NT2/D1 (cell line): ENCODE measurements around the gene PLEKHJ1.

Source experiments
- DNase-seq: peaks from one replicate; pipeline ENCODE4 v3.0.0-alpha.2; 2011; ENCODE audit warnings: low read depth, low spot score
- H3K27me3 ChIP-seq: 2 replicates; pipeline ENCODE4 v1.6.0; 2011; ENCODE audit warnings: mild to moderate bottlenecking; ENCODE audit not compliant: insufficient read length, insufficient read depth
- H3K36me3 ChIP-seq: 2 replicates; pipeline ENCODE4 v1.6.1; 2011; ENCODE audit warnings: mild to moderate bottlenecking, low read length, mixed read lengths; ENCODE audit not compliant: insufficient read depth, insufficient read length
- H3K4me1 ChIP-seq: 2 replicates; pipeline ENCODE4 v1.5.1; 2011; ENCODE audit not compliant: insufficient read depth, insufficient read length
- H3K4me3 ChIP-seq: 2 replicates; pipeline ENCODE4 v1.5.1; 2011; ENCODE audit warnings: low read depth; ENCODE audit not compliant: insufficient read length
- H3K9ac ChIP-seq: 2 replicates; pipeline ENCODE4 v1.6.0; 2011; ENCODE audit warnings: low read depth; ENCODE audit not compliant: insufficient read length
- H3K9me3 ChIP-seq: 2 replicates; pipeline ENCODE4 v1.5.1; 2011; ENCODE audit warnings: mild to moderate bottlenecking, low read length; ENCODE audit not compliant: insufficient read depth
- SUZ12 ChIP-seq: IDR thresholded peaks from 2 replicates; pipeline ENCODE4 v1.6.1; 2011; ENCODE audit not compliant: insufficient read length, insufficient read depth; ENCODE audit errors: extremely low read depth
- YY1 ChIP-seq: IDR thresholded peaks from 2 replicates; pipeline ENCODE4 v1.6.1; 2011; ENCODE audit not compliant: insufficient read length, insufficient read depth
- ZNF274 ChIP-seq: IDR thresholded peaks from 2 replicates; pipeline ENCODE4 v1.6.1; 2011; ENCODE audit warnings: mild to moderate bottlenecking, low read depth, low read length

The PLEKHJ1 gene

DNA sequence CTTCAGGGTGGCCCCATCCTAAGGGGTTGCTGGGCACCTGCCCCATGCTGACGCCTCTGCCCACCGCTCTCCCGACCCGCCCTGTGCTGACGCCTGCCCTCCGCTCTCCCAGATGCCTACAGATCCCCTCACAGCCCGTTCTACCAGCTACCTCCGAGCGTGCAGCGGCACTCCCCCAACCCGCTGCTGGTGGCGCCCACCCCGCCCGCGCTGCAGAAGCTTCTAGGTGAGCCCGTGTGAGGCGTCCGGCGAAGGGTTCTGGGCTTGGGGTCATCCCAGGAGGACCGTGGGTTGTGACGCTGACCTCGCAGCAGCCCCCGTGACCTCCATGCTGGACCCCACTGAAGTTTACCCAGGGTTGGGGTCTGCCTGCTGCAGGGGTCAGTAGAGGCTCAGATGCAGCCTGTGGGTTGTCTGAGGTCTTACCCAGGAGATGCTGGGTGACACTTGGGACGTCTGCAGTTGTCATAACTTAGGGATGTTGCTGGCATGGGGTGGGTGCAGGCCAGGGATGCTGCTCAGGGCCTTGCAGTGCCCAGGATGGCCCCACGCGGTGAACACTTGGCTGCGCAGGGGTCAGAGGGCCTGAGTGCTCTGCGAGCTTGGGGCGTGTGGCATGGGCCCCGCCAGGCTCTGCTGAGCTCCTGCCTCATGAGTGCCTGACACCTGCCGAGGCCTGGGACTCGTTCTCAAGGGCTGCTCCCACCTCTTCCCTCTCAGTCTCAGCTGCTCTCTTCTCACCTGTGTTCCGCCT, 25.0 kb downstream of the PLEKHJ1 start:
- H3K9ac ChIP-seq, result no peak overlapping the region
- H3K4me1 ChIP-seq, result peaks cover 34% of the 10 kb centered on the region
- H3K36me3 ChIP-seq, result peaks cover 94% of the 10 kb centered on the region

DNA sequence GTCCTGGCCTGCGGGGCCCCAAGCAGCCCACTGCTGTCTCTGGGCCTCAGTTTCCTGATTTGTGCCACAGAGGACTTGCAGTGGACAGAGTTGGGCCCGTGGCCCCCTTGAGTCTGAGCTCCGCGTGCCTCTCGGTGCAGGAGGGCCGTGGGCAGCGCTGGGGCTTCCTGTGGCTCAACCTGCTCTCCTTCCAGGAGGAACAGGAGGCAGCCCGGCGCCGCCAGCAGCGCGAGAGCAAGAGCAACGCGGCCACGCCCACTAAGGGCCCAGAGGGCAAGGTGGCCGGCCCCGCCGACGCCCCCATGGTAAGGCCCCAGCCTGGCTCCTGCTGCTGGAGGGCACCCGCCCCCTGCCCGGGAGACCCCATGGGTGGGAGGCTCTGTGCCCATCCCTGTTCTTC, 25.9 kb downstream of the PLEKHJ1 start:
- H3K36me3 ChIP-seq, result peaks cover 84% of the 10 kb centered on the region
- H3K9ac ChIP-seq, result no peak overlapping the region
- TF ChIP-seq SUZ12, result no peak
- TF ChIP-seq YY1, result no peak
- no peak for DNase-seq
- peaks cover 33% of the 10 kb centered on the region for H3K4me1 ChIP-seq
- no peaks in the 10 kb centered on the region for H3K9me3 ChIP-seq
- H3K27me3 ChIP-seq, result no peaks in the 10 kb centered on the region
- H3K4me3 ChIP-seq, result no peak overlapping the region

More for the DNA sequence above, 25.0 kb downstream of the PLEKHJ1 start:
- Histone ChIP-seq H3K4me3 (no peak overlapping the region), H3K27me3 (no peaks in the 10 kb centered on the region), H3K9me3 (no peaks in the 10 kb centered on the region)
- TF ChIP-seq SUZ12 (no peak), YY1 (no peak), ZNF274 (no peak)
- no peak for DNase-seq

GRCh38 chr19:2209408-2209807, 26.7 kb downstream of the PLEKHJ1 start:
- no peak for DNase-seq
- H3K27me3 ChIP-seq, result no peaks in the 10 kb centered on the region
- no peaks in the 10 kb centered on the region for H3K9me3 ChIP-seq
- H3K4me1 ChIP-seq, result peaks cover 30% of the 10 kb centered on the region
- TF ChIP-seq SUZ12 (no peak), YY1 (no peak), ZNF274 (no peak)
- no peak overlapping the region for H3K9ac ChIP-seq
- H3K4me3 ChIP-seq, result no peak overlapping the region
- peaks cover 80% of the 10 kb centered on the region for H3K36me3 ChIP-seq

- DNase-seq, result no peak
- Histone ChIP-seq H3K9me3 (no peaks in the 10 kb centered on the region), H3K4me3 (no peak overlapping the region), H3K9ac (no peak overlapping the region), H3K4me1 (peaks cover 30% of the 10 kb centered on the region), H3K27me3 (no peaks in the 10 kb centered on the region), H3K36me3 (peaks cover 80% of the 10 kb centered on the region)
- TF ChIP-seq ZNF274 (no peak), SUZ12 (no peak), YY1 (no peak)
Measured at GRCh38 chr19:2208975-2209374, 27.2 kb downstream of the PLEKHJ1 start.

DNA sequence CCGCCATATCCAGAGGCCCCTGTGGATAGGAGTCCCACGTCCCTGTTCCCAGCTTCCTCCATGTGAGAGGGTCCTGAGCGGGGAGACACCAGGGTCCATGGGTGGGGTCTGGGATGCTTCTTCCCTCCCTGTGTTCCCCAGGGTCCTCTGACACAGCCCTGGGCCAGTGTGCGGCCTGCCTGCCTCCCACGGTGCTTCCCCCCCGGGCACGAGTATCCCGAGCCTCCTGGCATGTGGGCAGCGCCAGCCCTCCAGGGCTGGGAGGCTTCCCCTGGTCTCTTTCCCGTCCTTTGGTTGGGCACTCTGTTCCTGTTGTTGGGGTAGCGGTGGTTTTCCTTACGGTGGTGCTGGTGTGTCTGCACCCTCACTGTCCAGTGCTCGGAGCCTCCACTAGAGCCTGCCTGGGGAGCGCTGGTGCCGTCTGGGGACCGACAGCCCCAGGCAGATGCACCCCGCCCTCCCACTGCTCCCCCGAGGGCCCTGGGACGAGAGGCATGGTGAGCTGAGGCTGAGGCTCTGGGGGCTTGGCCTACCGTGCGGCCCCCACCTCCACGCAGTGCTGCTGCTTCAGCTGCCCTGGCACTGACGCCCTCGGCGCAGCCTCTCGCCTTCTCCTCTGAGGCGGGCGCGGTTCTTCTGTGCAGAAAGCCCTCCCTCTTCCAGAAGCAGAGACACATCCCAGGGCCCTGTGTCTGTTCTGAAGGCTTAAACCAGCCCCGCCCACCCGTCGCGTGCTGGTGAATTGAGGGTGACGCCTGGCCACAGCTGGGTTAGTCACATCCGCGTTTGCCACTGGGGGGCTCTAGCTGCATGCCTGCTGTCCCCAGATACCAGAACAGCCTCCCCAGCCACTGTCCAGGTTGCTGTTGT, 27.9 kb downstream of the PLEKHJ1 start:
- H3K4me1 ChIP-seq, result peaks cover 24% of the 10 kb centered on the region
- peak overlapping the region; percentile 46 for H3K9ac ChIP-seq
- TF ChIP-seq YY1 (no peak), SUZ12 (no peak), ZNF274 (no peak)
- DNase-seq, result no peak
- H3K9me3 ChIP-seq, result no peaks in the 10 kb centered on the region
- H3K36me3 ChIP-seq, result peaks cover 80% of the 10 kb centered on the region
- no peak overlapping the region for H3K4me3 ChIP-seq
- H3K27me3 ChIP-seq, result no peaks in the 10 kb centered on the region

DNA sequence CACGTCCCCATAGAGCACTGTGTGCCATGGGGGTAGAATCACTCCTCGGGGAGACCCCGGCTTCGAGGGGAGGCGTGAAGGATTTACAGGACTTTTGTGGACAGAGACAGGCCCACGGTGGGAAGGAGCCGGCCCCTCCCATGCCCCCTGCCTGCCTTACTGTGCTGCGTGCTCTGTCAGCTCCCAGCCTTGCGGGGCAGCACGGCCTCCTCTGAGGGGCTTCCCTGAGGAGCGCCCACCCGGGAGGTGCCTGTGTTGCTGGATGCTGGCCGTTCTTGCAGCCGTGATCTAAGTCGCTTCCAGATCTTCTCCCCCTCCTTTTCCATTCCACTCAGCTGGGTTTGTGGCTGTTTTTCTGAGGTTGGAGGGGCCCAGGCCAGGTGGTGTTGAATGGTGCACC, 29.1 kb downstream of the PLEKHJ1 start:
- Histone ChIP-seq H3K9me3 (no peaks in the 10 kb centered on the region), H3K27me3 (no peaks in the 10 kb centered on the region), H3K4me3 (no peak overlapping the region), H3K4me1 (peaks cover 23% of the 10 kb centered on the region), H3K9ac (no peak overlapping the region), H3K36me3 (peaks cover 78% of the 10 kb centered on the region)
- no peak for DNase-seq
- no peak for TF ChIP-seq YY1
- TF ChIP-seq SUZ12, result no peak
- no peak for TF ChIP-seq ZNF274

DNA sequence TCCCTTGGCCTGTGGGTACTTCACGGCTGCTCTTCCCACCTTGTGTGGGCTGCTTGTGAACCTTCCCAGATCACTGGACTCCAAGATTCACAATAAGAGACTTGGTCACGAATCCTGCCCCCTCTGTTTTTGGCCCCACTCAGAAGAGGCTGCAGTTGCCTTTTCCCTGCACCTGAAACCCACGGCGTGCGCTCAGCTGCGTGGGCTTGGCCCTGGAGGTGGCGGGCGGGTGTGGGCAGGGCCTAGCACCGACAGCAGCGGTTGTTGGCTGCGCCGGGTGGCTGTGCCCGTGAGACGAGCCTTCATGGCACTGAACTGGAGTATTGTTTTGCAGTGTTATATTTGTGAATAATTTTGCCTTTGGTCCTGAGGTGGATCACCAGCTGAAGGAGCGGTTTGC, 33.8 kb downstream of the PLEKHJ1 start:
- no peak overlapping the region for H3K9ac ChIP-seq

More for the DNA sequence above, 33.8 kb downstream of the PLEKHJ1 start:
- no peak overlapping the region for H3K4me3 ChIP-seq
- H3K4me1 ChIP-seq, result peaks cover 17% of the 10 kb centered on the region
- no peak for DNase-seq
- H3K36me3 ChIP-seq, result peaks cover 72% of the 10 kb centered on the region
- no peaks in the 10 kb centered on the region for H3K27me3 ChIP-seq
- TF ChIP-seq YY1, result no peak
- no peak for TF ChIP-seq SUZ12
- peaks cover 8% of the 10 kb centered on the region; the same call in 1 of the 2 replicates for H3K9me3 ChIP-seq
